ENCODE measurements around the gene FAM228B.

Gene FAM228B

GRCh38 chr2:24211408-24211807, 88.1 kb downstream of the FAM228B start:
- no peaks in the 10 kb centered on the region for H3K79me2 ChIP-seq (ENCODE audit: control insufficient read depth, insufficient read depth, low read length)
- no peak overlapping the region for H3K23ac ChIP-seq (ENCODE audit: low read length)
- no peak overlapping the region for H3K9ac ChIP-seq (ENCODE audit: low read length)
- H3K4me2 ChIP-seq (ENCODE audit: low read length) = no peak overlapping the region
- H2BK5ac ChIP-seq (ENCODE audit: low read length) = no peak overlapping the region
- H3K4me3 ChIP-seq (ENCODE audit: low read length) = no peak overlapping the region
- H2BK120ac ChIP-seq (ENCODE audit: low read depth, low read length) = no peak overlapping the region
- H3K36me3 ChIP-seq (ENCODE audit: control insufficient read depth, insufficient read depth, low read length) = no peaks in the 10 kb centered on the region
- H3K56ac ChIP-seq (ENCODE audit: low read length) = no peak overlapping the region
- H2BK15ac ChIP-seq (replicated peaks; ENCODE audit: low read depth) = no peak overlapping the region
- H4K5ac ChIP-seq (ENCODE audit: low read length) = no peak overlapping the region
- H3K27me3 ChIP-seq (ENCODE audit: insufficient read depth, low read length, poor library complexity) = no peaks in the 10 kb centered on the region
- H3K79me1 ChIP-seq (ENCODE audit: low read length) = no peaks in the 10 kb centered on the region
- H2AK5ac ChIP-seq (ENCODE audit: low read length) = no peak overlapping the region
- no peak overlapping the region for H3K4ac ChIP-seq (ENCODE audit: low read depth, low read length)
- no peak for DNase-seq
- H3K4me1 ChIP-seq (ENCODE audit: control insufficient read depth, low read depth, low read length) = no peaks in the 10 kb centered on the region
- no CpG with 5 or more reads among the region's 7 CpGs for WGBS (ENCODE audit: extremely low coverage, insufficient coverage, low lambda C conversion rate)
- no peak overlapping the region for H3K18ac ChIP-seq (ENCODE audit: low read length)
- H4K8ac ChIP-seq (ENCODE audit: low read depth, low read length) = no peak overlapping the region
- no peak overlapping the region for H3K27ac ChIP-seq (ENCODE audit: low read depth, low read length)

- Histone ChIP-seq H3K18ac (ENCODE audit: low read length) (no peak overlapping the region), H3K4me1 (ENCODE audit: control insufficient read depth, low read depth, low read length) (no peaks in the 10 kb centered on the region), H3K27ac (ENCODE audit: low read depth, low read length) (no peak overlapping the region), H3K9ac (ENCODE audit: low read length) (no peak overlapping the region), H3K79me1 (ENCODE audit: low read length) (no peaks in the 10 kb centered on the region), H2BK120ac (ENCODE audit: low read depth, low read length) (no peak overlapping the region), H3K56ac (ENCODE audit: low read length) (no peak overlapping the region), H2BK5ac (ENCODE audit: low read length) (no peak overlapping the region), H3K79me2 (ENCODE audit: control insufficient read depth, insufficient read depth, low read length) (no peaks in the 10 kb centered on the region), H3K4me2 (ENCODE audit: low read length) (no peak overlapping the region), H3K36me3 (ENCODE audit: control insufficient read depth, insufficient read depth, low read length) (no peaks in the 10 kb centered on the region), H3K23ac (ENCODE audit: low read length) (no peak overlapping the region), H2AK5ac (ENCODE audit: low read length) (no peak overlapping the region), H2BK15ac (replicated peaks; ENCODE audit: low read depth) (no peak overlapping the region), H4K8ac (ENCODE audit: low read depth, low read length) (no peak overlapping the region), H4K5ac (ENCODE audit: low read length) (no peak overlapping the region), H3K4me3 (ENCODE audit: low read length) (no peak overlapping the region), H3K4ac (ENCODE audit: low read depth, low read length) (no peak overlapping the region), H3K27me3 (ENCODE audit: insufficient read depth, low read length, poor library complexity) (no peaks in the 10 kb centered on the region)
- no CpG with 5 or more reads among the region's 3 CpGs for WGBS (ENCODE audit: extremely low coverage, insufficient coverage, low lambda C conversion rate)
- DNase-seq = no peak
These were observed 91.6 kb downstream of the FAM228B start for GRCh38 chr2:24214880-24215279.
